A549 (cell line): Measurements from ENCODE around the gene ITGB2.

ENCODE experiments used
- BHLHE40 ChIP-seq: IDR thresholded peaks from 2 replicates; pipeline ENCODE4 v1.6.1; 2012; ENCODE audit warnings: low read depth, low read length, inconsistent platforms
- JUN ChIP-seq, 2 experiments: fragments of >200 bp; sonication (Bioruptor Twin); formaldehyde crosslinking; IDR thresholded peaks; 2 replicates in 1 of 2; 3 replicates in 1 of 2; pipeline ENCODE4 v1.6.1; 2016 to 2017
- POLR2A ChIP-seq: IDR thresholded peaks from 2 replicates; pipeline ENCODE4 v1.6.1; 2012; ENCODE audit warnings: mild to moderate bottlenecking, low read length
- RNF2 ChIP-seq: fragments of 200-600 bp; sonication (generic); IDR thresholded peaks from 2 replicates; pipeline ENCODE4 v1.6.1; 2016; ENCODE audit warnings: low read depth, mild to moderate bottlenecking, antibody characterized with exemption, moderate library complexity, borderline replicate concordance

- TF ChIP-seq BHLHE40: no peak
- TF ChIP-seq POLR2A: no peak
- TF ChIP-seq JUN (IDR thresholded peaks at IDR 0.05): no peak
- no peak for TF ChIP-seq RNF2
These were observed 65.1 kb downstream of the ITGB2 start for GRCh38 chr21:44855572-44855971.
